Measurements from ENCODE around the gene PTGS1.

DNA sequence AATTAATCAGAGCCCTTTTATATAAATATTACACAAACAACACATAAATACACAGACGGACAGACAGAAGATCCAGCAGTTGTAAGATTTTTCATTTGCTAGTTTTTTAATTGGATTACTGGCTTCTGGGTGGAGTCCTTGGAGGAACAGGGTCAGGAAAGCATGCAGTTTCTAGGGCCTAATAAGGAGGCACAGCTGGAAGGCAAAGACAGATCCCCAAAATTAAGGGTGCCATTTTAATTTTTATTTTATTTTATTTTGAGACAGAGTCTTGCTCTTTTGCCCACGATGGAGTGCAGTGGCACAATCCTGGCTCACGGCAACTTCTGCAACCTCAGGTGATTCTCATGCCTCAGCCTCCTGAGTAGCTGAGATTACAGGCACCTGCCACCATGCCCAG, 49.5 kb downstream of the PTGS1 start:
- TF ChIP-seq, protein P1, sequence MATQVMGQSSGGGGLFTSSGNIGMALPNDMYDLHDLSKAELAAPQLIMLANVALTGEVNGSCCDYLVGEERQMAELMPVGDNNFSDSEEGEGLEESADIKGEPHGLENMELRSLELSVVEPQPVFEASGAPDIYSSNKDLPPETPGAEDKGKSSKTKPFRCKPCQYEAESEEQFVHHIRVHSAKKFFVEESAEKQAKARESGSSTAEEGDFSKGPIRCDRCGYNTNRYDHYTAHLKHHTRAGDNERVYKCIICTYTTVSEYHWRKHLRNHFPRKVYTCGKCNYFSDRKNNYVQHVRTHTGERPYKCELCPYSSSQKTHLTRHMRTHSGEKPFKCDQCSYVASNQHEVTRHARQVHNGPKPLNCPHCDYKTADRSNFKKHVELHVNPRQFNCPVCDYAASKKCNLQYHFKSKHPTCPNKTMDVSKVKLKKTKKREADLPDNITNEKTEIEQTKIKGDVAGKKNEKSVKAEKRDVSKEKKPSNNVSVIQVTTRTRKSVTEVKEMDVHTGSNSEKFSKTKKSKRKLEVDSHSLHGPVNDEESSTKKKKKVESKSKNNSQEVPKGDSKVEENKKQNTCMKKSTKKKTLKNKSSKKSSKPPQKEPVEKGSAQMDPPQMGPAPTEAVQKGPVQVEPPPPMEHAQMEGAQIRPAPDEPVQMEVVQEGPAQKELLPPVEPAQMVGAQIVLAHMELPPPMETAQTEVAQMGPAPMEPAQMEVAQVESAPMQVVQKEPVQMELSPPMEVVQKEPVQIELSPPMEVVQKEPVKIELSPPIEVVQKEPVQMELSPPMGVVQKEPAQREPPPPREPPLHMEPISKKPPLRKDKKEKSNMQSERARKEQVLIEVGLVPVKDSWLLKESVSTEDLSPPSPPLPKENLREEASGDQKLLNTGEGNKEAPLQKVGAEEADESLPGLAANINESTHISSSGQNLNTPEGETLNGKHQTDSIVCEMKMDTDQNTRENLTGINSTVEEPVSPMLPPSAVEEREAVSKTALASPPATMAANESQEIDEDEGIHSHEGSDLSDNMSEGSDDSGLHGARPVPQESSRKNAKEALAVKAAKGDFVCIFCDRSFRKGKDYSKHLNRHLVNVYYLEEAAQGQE (IDR thresholded peaks at IDR 0.05; ENCODE audit: borderline replicate concordance) = no peak
- no peak for TF ChIP-seq EZH2 (IDR thresholded peaks at IDR 0.05; ENCODE audit: borderline replicate concordance, insufficient read depth, low read length, poor library complexity, severe bottlenecking)
- TF ChIP-seq, protein P2, sequence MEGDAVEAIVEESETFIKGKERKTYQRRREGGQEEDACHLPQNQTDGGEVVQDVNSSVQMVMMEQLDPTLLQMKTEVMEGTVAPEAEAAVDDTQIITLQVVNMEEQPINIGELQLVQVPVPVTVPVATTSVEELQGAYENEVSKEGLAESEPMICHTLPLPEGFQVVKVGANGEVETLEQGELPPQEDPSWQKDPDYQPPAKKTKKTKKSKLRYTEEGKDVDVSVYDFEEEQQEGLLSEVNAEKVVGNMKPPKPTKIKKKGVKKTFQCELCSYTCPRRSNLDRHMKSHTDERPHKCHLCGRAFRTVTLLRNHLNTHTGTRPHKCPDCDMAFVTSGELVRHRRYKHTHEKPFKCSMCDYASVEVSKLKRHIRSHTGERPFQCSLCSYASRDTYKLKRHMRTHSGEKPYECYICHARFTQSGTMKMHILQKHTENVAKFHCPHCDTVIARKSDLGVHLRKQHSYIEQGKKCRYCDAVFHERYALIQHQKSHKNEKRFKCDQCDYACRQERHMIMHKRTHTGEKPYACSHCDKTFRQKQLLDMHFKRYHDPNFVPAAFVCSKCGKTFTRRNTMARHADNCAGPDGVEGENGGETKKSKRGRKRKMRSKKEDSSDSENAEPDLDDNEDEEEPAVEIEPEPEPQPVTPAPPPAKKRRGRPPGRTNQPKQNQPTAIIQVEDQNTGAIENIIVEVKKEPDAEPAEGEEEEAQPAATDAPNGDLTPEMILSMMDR (IDR thresholded peaks at IDR 0.05; ENCODE audit: poor library complexity, severe bottlenecking) = no peak
- TF ChIP-seq MXI1 (conservative IDR thresholded peaks at IDR 0.05; ENCODE audit: poor library complexity, severe bottlenecking) = no peak
